K562 (cell line): ENCODE measurements around the gene RFX7. TPM values are rescaled to one million over a fixed set of nuclear protein-coding genes. Genes with fewer than 3 reads are reported as not detected.

Experiments
- ATAC-seq: fragments of 200-7000 bp; cut with Tn5 transposase; 3 replicates; pipeline ENCODE4 v1.9.1; 2020; ENCODE audit warnings: moderate library complexity
- BruUV-seq: library from RNA; stranded (reverse); fragments of 400-500 nt; replicated peaks from 2 replicates; lab custom pipeline; 2021; lab: Mats Ljungman, UMichigan
- CTCF ChIA-PET: fragments of 300-600 bp; formaldehyde crosslinking; extraction: SDS; loops from one replicate; lab custom pipeline; 2021; ENCODE audit warnings: low intra/inter-chr PET ratio; lab: Yijun Ruan, JAX
- POLR2A ChIA-PET: fragments of 300-600, 350-650 bp; sonication (Branson Sonifier 250); formaldehyde crosslinking; extraction: SDS; loops from one replicate; lab custom pipeline; 2021; ENCODE audit warnings: antibody characterized with exemption, inconsistent platforms; lab: Yijun Ruan, JAX
- DNase-seq, 4 experiments: peaks; one replicate each; pipeline versions ENCODE4 v3.0.0 to v3.0.0-alpha.2; 2011 to 2018; ENCODE audit warnings: low spot score in 3 of 4, mixed read lengths in 3 of 4; ENCODE audit errors: extremely low read depth in 1 of 4
- FAIRE-seq: peaks from 2 replicates; lab custom pipeline; 2011; peaks lifted over from hg19 to GRCh38; lab: Jason Lieb, UNC
- H2AFZ ChIP-seq: 2 replicates; pipeline ENCODE4 v1.6.0; 2011; ENCODE audit warnings: low read depth, low read length, control low read depth, inconsistent platforms
- H3K27ac ChIP-seq: fragments of 200-600 bp; 3 replicates; pipeline ENCODE4 v1.8.0; 2011; ENCODE audit warnings: low read depth, mild to moderate bottlenecking, control low read depth, inconsistent platforms, low read length, moderate library complexity, mixed read lengths; ENCODE audit errors: extremely low read depth
- H3K27me3 ChIP-seq, 2 experiments: fragments of 300-600 bp in 1 of 2; 2 replicates in 1 of 2; 3 replicates in 1 of 2; pipeline versions ENCODE4 v1.6.0 to v1.8.0; 2011; ENCODE audit warnings: inconsistent platforms in 2 of 2, low read length in 2 of 2, mild to moderate bottlenecking in 1 of 2, mixed read lengths in 1 of 2, moderate library complexity in 1 of 2; ENCODE audit not compliant: control insufficient read depth in 2 of 2, insufficient read depth in 2 of 2
- H3K36me3 ChIP-seq: fragments of 300-600 bp; 3 replicates; pipeline ENCODE4 v1.8.0; 2011; ENCODE audit warnings: mild to moderate bottlenecking, low read length, inconsistent platforms; ENCODE audit not compliant: control insufficient read depth, insufficient read depth
- H3K4me1 ChIP-seq, 2 experiments: fragments of 200-600 bp in 1 of 2; replicated peaks in 1 of 2; 2 replicates in 1 of 2; 3 replicates in 1 of 2; pipeline versions ENCODE4 v1.5.1 to v1.8.0; 2011; ENCODE audit warnings: inconsistent platforms in 2 of 2, low read length in 2 of 2, mild to moderate bottlenecking in 1 of 2, mixed read lengths in 1 of 2, moderate library complexity in 1 of 2; ENCODE audit not compliant: control insufficient read depth in 2 of 2, insufficient read depth in 2 of 2
- H3K4me2 ChIP-seq: 2 replicates; pipeline ENCODE4 v1.6.1; 2011; ENCODE audit warnings: low read length, control low read depth, inconsistent platforms, mixed read lengths; ENCODE audit not compliant: insufficient read depth
- H3K4me3 ChIP-seq: fragments of 200-600 bp; sonication (generic), shearing (Covaris generic); 2 replicates; pipeline ENCODE4 v1.5.1; 2016; ENCODE audit warnings: control low read depth, inconsistent platforms
- H3K79me2 ChIP-seq: fragments of 200-600 bp; 3 replicates; pipeline ENCODE4 v1.8.0; 2011; ENCODE audit warnings: low read length, inconsistent platforms; ENCODE audit not compliant: control insufficient read depth, insufficient read depth
- H3K9ac ChIP-seq, 2 experiments: 2 replicates each; pipeline versions ENCODE4 v1.6.0 to v1.6.1; 2011; ENCODE audit warnings: low read depth in 2 of 2, low read length in 2 of 2, control low read depth in 1 of 2, inconsistent platforms in 1 of 2, mild to moderate bottlenecking in 1 of 2, mixed read lengths in 1 of 2; ENCODE audit not compliant: insufficient read depth in 1 of 2
- H3K9me1 ChIP-seq: one replicate; pipeline ENCODE4 v1.6.0; 2011; ENCODE audit warnings: inconsistent platforms, mild to moderate bottlenecking, low read length, moderate library complexity; ENCODE audit not compliant: control insufficient read depth, insufficient read depth
- H3K9me3 ChIP-seq: replicated peaks from 2 replicates; pipeline ENCODE4 v1.5.1; 2011; ENCODE audit warnings: low read depth, low read length, inconsistent platforms; ENCODE audit not compliant: control insufficient read depth, insufficient read depth
- H4K20me1 ChIP-seq: replicated peaks from 2 replicates; pipeline ENCODE4 v1.6.1; 2011; ENCODE audit warnings: low read length, inconsistent platforms, mixed read lengths; ENCODE audit not compliant: control insufficient read depth, insufficient read depth
- HNRNPH1 ChIP-seq: fragments of 200-400 bp; formaldehyde crosslinking; optimal IDR thresholded peaks from 2 replicates; pipeline ENCODE3; 2017; ENCODE audit warnings: low read depth, mild to moderate bottlenecking, low read length, moderate library complexity
- MYBL2 ChIP-seq, 2 experiments: fragments of 450-650 bp in 1 of 2; sonication (generic) in 1 of 2; formaldehyde crosslinking in 1 of 2; IDR thresholded peaks; 2 replicates each; pipeline versions ENCODE4 v1.6.1 to v1.8.1; 2017 to 2022; ENCODE audit warnings: borderline replicate concordance in 1 of 2, inconsistent platforms in 1 of 2, low read depth in 1 of 2, mild to moderate bottlenecking in 1 of 2, missing genetic modification reagents in 1 of 2, moderate library complexity in 1 of 2
- RBM25 ChIP-seq: fragments of 200-400 bp; formaldehyde crosslinking; IDR thresholded peaks from 2 replicates; pipeline ENCODE4 v1.6.1; 2018; ENCODE audit warnings: low read length, low read depth, moderate library complexity; ENCODE audit not compliant: severe bottlenecking
- WGBS: fragments of 100-300 bp; shearing (Covaris generic); methylation state at CpG from one replicate; pipeline ENCODE4 v1.1.6; 2016; ENCODE audit warnings: low coverage, mixed read lengths; ENCODE audit not compliant: insufficient coverage; ENCODE audit errors: missing lambda C conversion rate; 5-methylcytosine and 5-hydroxymethylcytosine counted together
- in situ Hi-C: fragments of 300-500 bp; cut with MboI; formaldehyde crosslinking; loops from 4 replicates; pipeline ENCODE4 v1.15.0; 2018; ENCODE audit warnings: inconsistent platforms, mixed read lengths
- intact Hi-C: fragments of 100-400 bp; cut with micrococcal nuclease; formaldehyde crosslinking; loops from 2 replicates; pipeline ENCODE4 v1.14.2; 2022
- polyA plus RNA-seq, 8 experiments: library from polyadenylated mRNA; depleted of rRNA in 4 of 8; stranded (reverse) in 5 of 8; unstranded in 3 of 8; fragments of >200 nt; fragmentation: Nextera tagmentation in 2 of 8; fragmentation: Illumina TruSeq in 1 of 8; extraction: Ambion mirVana in 2 of 8; extraction: Trizol in 1 of 8; gene quantifications; 2 replicates each; pipeline versions ENCODE4 v1.2.1 to v1.2.3, GENCODE V29; 2011 to 2014; ENCODE audit warnings: inconsistent platforms in 1 of 8, missing spikeins in 1 of 8
- total RNA-seq, 7 experiments: library from RNA; depleted of rRNA in 6 of 7; stranded (reverse); fragments of >200 nt in 6 of 7; fragmentation: Illumina TruSeq in 2 of 7; extraction: Trizol in 2 of 7; gene quantifications; 2 replicates each; pipeline versions ENCODE4 v1.2.1 to v1.2.3, GENCODE V29; 2011 to 2021; ENCODE audit warnings: low replicate concordance in 1 of 7
- TF ChIP-seq, protein P1 (sequence below): fragments of 450-650 bp; conservative IDR thresholded peaks from 2 replicates; pipeline ENCODE4 v1.6.1; 2016; ENCODE audit warnings: missing genetic modification characterization, low read depth, mild to moderate bottlenecking, missing compliant biosample characterization, moderate library complexity
- TF ChIP-seq, protein P2 (sequence below): fragments of 450-650 bp; IDR thresholded peaks from 2 replicates; pipeline ENCODE4 v1.6.1; 2016; ENCODE audit warnings: mild to moderate bottlenecking, moderate library complexity

The RFX7 gene
- total and polyA plus RNA-seq, 9 of the 15 experiments (the other 6 are each of a cell fraction or from before 2014, with no cell fraction given): 2.4 to 17.9 (median 6.3) TPM

GRCh38 chr15:56049577-56049976 lies 194.1 kb downstream of the RFX7 start:
- TF ChIP-seq, protein P1, sequence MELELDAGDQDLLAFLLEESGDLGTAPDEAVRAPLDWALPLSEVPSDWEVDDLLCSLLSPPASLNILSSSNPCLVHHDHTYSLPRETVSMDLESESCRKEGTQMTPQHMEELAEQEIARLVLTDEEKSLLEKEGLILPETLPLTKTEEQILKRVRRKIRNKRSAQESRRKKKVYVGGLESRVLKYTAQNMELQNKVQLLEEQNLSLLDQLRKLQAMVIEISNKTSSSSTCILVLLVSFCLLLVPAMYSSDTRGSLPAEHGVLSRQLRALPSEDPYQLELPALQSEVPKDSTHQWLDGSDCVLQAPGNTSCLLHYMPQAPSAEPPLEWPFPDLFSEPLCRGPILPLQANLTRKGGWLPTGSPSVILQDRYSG (tag): no peak
- no peak for TF ChIP-seq HNRNPH1
- TF ChIP-seq RBM25: no peak
- TF ChIP-seq, protein P2, sequence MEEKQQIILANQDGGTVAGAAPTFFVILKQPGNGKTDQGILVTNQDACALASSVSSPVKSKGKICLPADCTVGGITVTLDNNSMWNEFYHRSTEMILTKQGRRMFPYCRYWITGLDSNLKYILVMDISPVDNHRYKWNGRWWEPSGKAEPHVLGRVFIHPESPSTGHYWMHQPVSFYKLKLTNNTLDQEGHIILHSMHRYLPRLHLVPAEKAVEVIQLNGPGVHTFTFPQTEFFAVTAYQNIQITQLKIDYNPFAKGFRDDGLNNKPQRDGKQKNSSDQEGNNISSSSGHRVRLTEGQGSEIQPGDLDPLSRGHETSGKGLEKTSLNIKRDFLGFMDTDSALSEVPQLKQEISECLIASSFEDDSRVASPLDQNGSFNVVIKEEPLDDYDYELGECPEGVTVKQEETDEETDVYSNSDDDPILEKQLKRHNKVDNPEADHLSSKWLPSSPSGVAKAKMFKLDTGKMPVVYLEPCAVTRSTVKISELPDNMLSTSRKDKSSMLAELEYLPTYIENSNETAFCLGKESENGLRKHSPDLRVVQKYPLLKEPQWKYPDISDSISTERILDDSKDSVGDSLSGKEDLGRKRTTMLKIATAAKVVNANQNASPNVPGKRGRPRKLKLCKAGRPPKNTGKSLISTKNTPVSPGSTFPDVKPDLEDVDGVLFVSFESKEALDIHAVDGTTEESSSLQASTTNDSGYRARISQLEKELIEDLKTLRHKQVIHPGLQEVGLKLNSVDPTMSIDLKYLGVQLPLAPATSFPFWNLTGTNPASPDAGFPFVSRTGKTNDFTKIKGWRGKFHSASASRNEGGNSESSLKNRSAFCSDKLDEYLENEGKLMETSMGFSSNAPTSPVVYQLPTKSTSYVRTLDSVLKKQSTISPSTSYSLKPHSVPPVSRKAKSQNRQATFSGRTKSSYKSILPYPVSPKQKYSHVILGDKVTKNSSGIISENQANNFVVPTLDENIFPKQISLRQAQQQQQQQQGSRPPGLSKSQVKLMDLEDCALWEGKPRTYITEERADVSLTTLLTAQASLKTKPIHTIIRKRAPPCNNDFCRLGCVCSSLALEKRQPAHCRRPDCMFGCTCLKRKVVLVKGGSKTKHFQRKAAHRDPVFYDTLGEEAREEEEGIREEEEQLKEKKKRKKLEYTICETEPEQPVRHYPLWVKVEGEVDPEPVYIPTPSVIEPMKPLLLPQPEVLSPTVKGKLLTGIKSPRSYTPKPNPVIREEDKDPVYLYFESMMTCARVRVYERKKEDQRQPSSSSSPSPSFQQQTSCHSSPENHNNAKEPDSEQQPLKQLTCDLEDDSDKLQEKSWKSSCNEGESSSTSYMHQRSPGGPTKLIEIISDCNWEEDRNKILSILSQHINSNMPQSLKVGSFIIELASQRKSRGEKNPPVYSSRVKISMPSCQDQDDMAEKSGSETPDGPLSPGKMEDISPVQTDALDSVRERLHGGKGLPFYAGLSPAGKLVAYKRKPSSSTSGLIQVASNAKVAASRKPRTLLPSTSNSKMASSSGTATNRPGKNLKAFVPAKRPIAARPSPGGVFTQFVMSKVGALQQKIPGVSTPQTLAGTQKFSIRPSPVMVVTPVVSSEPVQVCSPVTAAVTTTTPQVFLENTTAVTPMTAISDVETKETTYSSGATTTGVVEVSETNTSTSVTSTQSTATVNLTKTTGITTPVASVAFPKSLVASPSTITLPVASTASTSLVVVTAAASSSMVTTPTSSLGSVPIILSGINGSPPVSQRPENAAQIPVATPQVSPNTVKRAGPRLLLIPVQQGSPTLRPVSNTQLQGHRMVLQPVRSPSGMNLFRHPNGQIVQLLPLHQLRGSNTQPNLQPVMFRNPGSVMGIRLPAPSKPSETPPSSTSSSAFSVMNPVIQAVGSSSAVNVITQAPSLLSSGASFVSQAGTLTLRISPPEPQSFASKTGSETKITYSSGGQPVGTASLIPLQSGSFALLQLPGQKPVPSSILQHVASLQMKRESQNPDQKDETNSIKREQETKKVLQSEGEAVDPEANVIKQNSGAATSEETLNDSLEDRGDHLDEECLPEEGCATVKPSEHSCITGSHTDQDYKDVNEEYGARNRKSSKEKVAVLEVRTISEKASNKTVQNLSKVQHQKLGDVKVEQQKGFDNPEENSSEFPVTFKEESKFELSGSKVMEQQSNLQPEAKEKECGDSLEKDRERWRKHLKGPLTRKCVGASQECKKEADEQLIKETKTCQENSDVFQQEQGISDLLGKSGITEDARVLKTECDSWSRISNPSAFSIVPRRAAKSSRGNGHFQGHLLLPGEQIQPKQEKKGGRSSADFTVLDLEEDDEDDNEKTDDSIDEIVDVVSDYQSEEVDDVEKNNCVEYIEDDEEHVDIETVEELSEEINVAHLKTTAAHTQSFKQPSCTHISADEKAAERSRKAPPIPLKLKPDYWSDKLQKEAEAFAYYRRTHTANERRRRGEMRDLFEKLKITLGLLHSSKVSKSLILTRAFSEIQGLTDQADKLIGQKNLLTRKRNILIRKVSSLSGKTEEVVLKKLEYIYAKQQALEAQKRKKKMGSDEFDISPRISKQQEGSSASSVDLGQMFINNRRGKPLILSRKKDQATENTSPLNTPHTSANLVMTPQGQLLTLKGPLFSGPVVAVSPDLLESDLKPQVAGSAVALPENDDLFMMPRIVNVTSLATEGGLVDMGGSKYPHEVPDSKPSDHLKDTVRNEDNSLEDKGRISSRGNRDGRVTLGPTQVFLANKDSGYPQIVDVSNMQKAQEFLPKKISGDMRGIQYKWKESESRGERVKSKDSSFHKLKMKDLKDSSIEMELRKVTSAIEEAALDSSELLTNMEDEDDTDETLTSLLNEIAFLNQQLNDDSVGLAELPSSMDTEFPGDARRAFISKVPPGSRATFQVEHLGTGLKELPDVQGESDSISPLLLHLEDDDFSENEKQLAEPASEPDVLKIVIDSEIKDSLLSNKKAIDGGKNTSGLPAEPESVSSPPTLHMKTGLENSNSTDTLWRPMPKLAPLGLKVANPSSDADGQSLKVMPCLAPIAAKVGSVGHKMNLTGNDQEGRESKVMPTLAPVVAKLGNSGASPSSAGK: peak; percentile 32; the same call in 1 of the 2 replicates
- TF ChIP-seq MYBL2 (IDR thresholded peaks at IDR 0.05; ENCODE audit: low read depth): no peak
- no peak for TF ChIP-seq MYBL2 (CRISPR knock-in tag; IDR thresholded peaks at IDR 0.05; ENCODE audit: borderline replicate concordance)
- CTCF ChIA-PET: no interaction called here
- Histone ChIP-seq H3K9me1 (no peaks in the 10 kb centered on the region), H3K4me1 (peaks cover 0 to 6% of the 10 kb centered on the region in 2 experiments; a peak in 2 of 5 replicates), H3K4me2 (no peak overlapping the region), H3K9me3 (no peaks in the 10 kb centered on the region), H3K36me3 (no peaks in the 10 kb centered on the region), H3K4me3 (no peak overlapping the region), H3K27ac (no peak overlapping the region), H4K20me1 (no peaks in the 10 kb centered on the region), H3K79me2 (no peaks in the 10 kb centered on the region), H3K9ac (0 out of 4 replicates have a peak overlapping the region, but pooled peaks of 1 of the 2 experiments have one; percentile 33), H3K27me3 (no peaks in the 10 kb centered on the region), H2AFZ (no peak overlapping the region)
- intact Hi-C loops: no loop called here
- FAIRE-seq (no peak), ATAC-seq (peak; percentile 37; the same call in 1 of the 3 replicates), DNase-seq (no peak)
- WGBS: 15% methylated on average over 5 of the region's 5 CpGs
- in situ Hi-C loops: no loop called here
- BruUV-seq: no TSS peak
- POLR2A ChIA-PET: no interaction called here
